Muscle layer of colon (tissue), 2 donors: ENCODE measurements around the gene SNAP47.

Source experiments
- H3K27ac ChIP-seq: one replicate; pipeline ENCODE4 v1.7.0; 2013; ENCODE audit warnings: low read depth, mild to moderate bottlenecking, low read length, moderate library complexity
- H3K27me3 ChIP-seq, 2 donors: one replicate each; pipeline ENCODE4 v1.7.0; 2013; ENCODE audit warnings: low read length in 2 of 2, mild to moderate bottlenecking in 2 of 2; ENCODE audit not compliant: insufficient read depth in 2 of 2, control insufficient read depth in 1 of 2
- H3K36me3 ChIP-seq: one replicate; pipeline ENCODE4 v1.7.0; 2013; ENCODE audit warnings: mild to moderate bottlenecking, low read length; ENCODE audit not compliant: insufficient read depth
- H3K4me1 ChIP-seq: one replicate; pipeline ENCODE4 v1.7.0; 2013; ENCODE audit warnings: mild to moderate bottlenecking, low read length; ENCODE audit not compliant: insufficient read depth
- H3K4me3 ChIP-seq, 2 donors: one replicate each; pipeline ENCODE4 v1.7.0; 2013; ENCODE audit warnings: low read length in 2 of 2, low read depth in 1 of 2, mild to moderate bottlenecking in 1 of 2, moderate library complexity in 1 of 2
- H3K9ac ChIP-seq: one replicate; pipeline ENCODE4 v1.7.0; 2013; ENCODE audit warnings: low read length
- H3K9me3 ChIP-seq: one replicate; pipeline ENCODE4 v1.7.0; 2013; ENCODE audit warnings: mild to moderate bottlenecking, low read length
- donor health status: abdominal sarcoma.
- donor health status: Adenocarcinoma of cecum.

Gene SNAP47

GRCh38 chr1:227745568-227746265 is 10.5 kb downstream of the SNAP47 start:
- H3K4me1 ChIP-seq: peaks cover 37% of the 10 kb centered on the region
- no peaks in the 10 kb centered on the region for H3K27me3 ChIP-seq
- peaks cover 1% of the 10 kb centered on the region for H3K36me3 ChIP-seq
- H3K9ac ChIP-seq: no peak overlapping the region
- H3K9me3 ChIP-seq: no peaks in the 10 kb centered on the region
- H3K4me3 ChIP-seq: no peak overlapping the region
- no peak overlapping the region for H3K27ac ChIP-seq

- no peaks in the 10 kb centered on the region for H3K9me3 ChIP-seq
- no peak overlapping the region for H3K4me3 ChIP-seq
- H3K27ac ChIP-seq: no peak overlapping the region
- H3K4me1 ChIP-seq: peaks cover 37% of the 10 kb centered on the region
- no peak overlapping the region for H3K9ac ChIP-seq
- no peaks in the 10 kb centered on the region for H3K27me3 ChIP-seq
- peaks cover 6% of the 10 kb centered on the region for H3K36me3 ChIP-seq
Observed at GRCh38 chr1:227746676-227747075, 11.4 kb downstream of the SNAP47 start.

- Histone ChIP-seq H3K4me1 (peaks cover 37% of the 10 kb centered on the region), H3K27me3 (no peaks in the 10 kb centered on the region), H3K9ac (no peak overlapping the region), H3K27ac (peak overlapping the region; percentile 88), H3K36me3 (peaks cover 6% of the 10 kb centered on the region), H3K4me3 (no peak overlapping the region), H3K9me3 (no peaks in the 10 kb centered on the region)
Observed at GRCh38 chr1:227747382-227747781, 12.1 kb downstream of the SNAP47 start.

GRCh38 chr1:227747948-227748495 is 12.8 kb downstream of the SNAP47 start:
- H3K27ac ChIP-seq: peak overlapping the region; percentile 88
- no peaks in the 10 kb centered on the region for H3K27me3 ChIP-seq
- H3K4me3 ChIP-seq: no peak overlapping the region
- peaks cover 41% of the 10 kb centered on the region for H3K4me1 ChIP-seq
- peaks cover 6% of the 10 kb centered on the region for H3K36me3 ChIP-seq
- H3K9ac ChIP-seq: peak overlapping the region; percentile 14
- no peaks in the 10 kb centered on the region for H3K9me3 ChIP-seq

GRCh38 chr1:227748496-227749182 is 13.4 kb downstream of the SNAP47 start:
- Histone ChIP-seq H3K4me3 (no peak overlapping the region), H3K36me3 (peaks cover 6% of the 10 kb centered on the region), H3K9ac (peak overlapping the region; percentile 14), H3K27ac (peak overlapping the region; percentile 88), H3K27me3 (no peaks in the 10 kb centered on the region), H3K4me1 (peaks cover 47% of the 10 kb centered on the region), H3K9me3 (no peaks in the 10 kb centered on the region)

- H3K4me3 ChIP-seq: no peak overlapping the region
- peaks cover 6% of the 10 kb centered on the region for H3K36me3 ChIP-seq
- peaks cover 53% of the 10 kb centered on the region for H3K4me1 ChIP-seq
Observed at GRCh38 chr1:227749225-227749624, 14.0 kb downstream of the SNAP47 start.

GRCh38 chr1:227749916-227750710 is 14.9 kb downstream of the SNAP47 start:
- Histone ChIP-seq H3K36me3 (peaks cover 6% of the 10 kb centered on the region), H3K4me1 (peaks cover 58% of the 10 kb centered on the region), H3K9me3 (no peaks in the 10 kb centered on the region), H3K4me3 (no peak overlapping the region), H3K27me3 (no peaks in the 10 kb centered on the region), H3K9ac (peak overlapping the region; percentile 3), H3K27ac (peak overlapping the region; percentile 83)

More at GRCh38 chr1:227749225-227749624, 14.0 kb downstream of the SNAP47 start:
- Histone ChIP-seq H3K9me3 (no peaks in the 10 kb centered on the region), H3K27me3 (no peaks in the 10 kb centered on the region), H3K9ac (peak overlapping the region; percentile 3), H3K27ac (peak overlapping the region; percentile 83)

GRCh38 chr1:227753999-227754711 is 18.9 kb downstream of the SNAP47 start:
- H3K36me3 ChIP-seq: peaks cover 20% of the 10 kb centered on the region
- H3K9ac ChIP-seq: no peak overlapping the region
- peak overlapping the region; percentile 48 for H3K27ac ChIP-seq
- H3K9me3 ChIP-seq: no peaks in the 10 kb centered on the region
- H3K4me1 ChIP-seq: peaks cover 53% of the 10 kb centered on the region
- H3K4me3 ChIP-seq: no peak overlapping the region
- no peaks in the 10 kb centered on the region for H3K27me3 ChIP-seq

GRCh38 chr1:227754958-227755357 is 19.7 kb downstream of the SNAP47 start:
- Histone ChIP-seq H3K4me1 (peaks cover 52% of the 10 kb centered on the region), H3K36me3 (peaks cover 25% of the 10 kb centered on the region), H3K9ac (no peak overlapping the region), H3K27me3 (no peaks in the 10 kb centered on the region), H3K4me3 (no peak overlapping the region), H3K9me3 (no peaks in the 10 kb centered on the region), H3K27ac (no peak overlapping the region)

GRCh38 chr1:227756172-227756959 is 21.1 kb downstream of the SNAP47 start:
- H3K36me3 ChIP-seq: peaks cover 24% of the 10 kb centered on the region
- H3K9ac ChIP-seq: no peak overlapping the region
- no peaks in the 10 kb centered on the region for H3K9me3 ChIP-seq
- H3K27ac ChIP-seq: no peak overlapping the region
- no peaks in the 10 kb centered on the region for H3K27me3 ChIP-seq
- H3K4me3 ChIP-seq: no peak overlapping the region
- H3K4me1 ChIP-seq: peaks cover 50% of the 10 kb centered on the region
